K562 (cell line): ENCODE measurements around the gene RREB1. TPM values are rescaled to one million over a fixed set of nuclear protein-coding genes. Genes with fewer than 3 reads are reported as not detected.

ENCODE experiments used
- BDP1 ChIP-seq: IDR thresholded peaks from 3 replicates; pipeline ENCODE4 v1.6.1; 2011; ENCODE audit not compliant: insufficient read length, insufficient read depth
- CBFA2T3 ChIP-seq: fragments of 450-650 bp; IDR thresholded peaks from 2 replicates; pipeline ENCODE4 v1.6.1; 2017
- CBX2 ChIP-seq: fragments of 200-600 bp; sonication (generic); IDR thresholded peaks from one replicate; pipeline ENCODE4 v1.6.1; 2012; ENCODE audit warnings: mild to moderate bottlenecking, low read length, inconsistent platforms; ENCODE audit not compliant: insufficient read depth, poor library complexity, severe bottlenecking
- FOXP1 ChIP-seq: sonication (generic); formaldehyde crosslinking; IDR thresholded peaks from 2 replicates; pipeline ENCODE4 v1.8.0; 2022; ENCODE audit warnings: mild to moderate bottlenecking, missing genetic modification reagents
- HNRNPUL1 ChIP-seq: fragments of 200-400 bp; formaldehyde crosslinking; IDR thresholded peaks from 2 replicates; pipeline ENCODE4 v1.6.1; 2017; ENCODE audit warnings: low read length
- HOXB6 ChIP-seq: fragments of 250-450 bp; sonication (Bioruptor Pico); IDR thresholded peaks from 2 replicates; pipeline ENCODE4 v1.5.1; 2022; ENCODE audit warnings: mild to moderate bottlenecking, borderline replicate concordance
- HSF4 ChIP-seq: fragments of 250-450 bp; sonication (Bioruptor Pico); IDR thresholded peaks from 2 replicates; pipeline ENCODE4 v2.1.2; 2022; ENCODE audit warnings: mild to moderate bottlenecking, moderate library complexity, borderline replicate concordance
- KLF13 ChIP-seq: fragments of 450-650 bp; IDR thresholded peaks from 2 replicates; pipeline ENCODE4 v1.6.1; 2016; ENCODE audit warnings: missing genetic modification characterization, low read depth, mild to moderate bottlenecking, missing compliant biosample characterization, moderate library complexity, borderline replicate concordance
- MCM5 ChIP-seq: fragments of 450-650 bp; IDR thresholded peaks from 2 replicates; pipeline ENCODE4 v1.6.1; 2016; ENCODE audit warnings: low read depth
- NCOA6 ChIP-seq: fragments of 450-650 bp; IDR thresholded peaks from 2 replicates; pipeline ENCODE4 v1.6.1; 2017; ENCODE audit warnings: mild to moderate bottlenecking
- NR1H2 ChIP-seq: sonication (generic); formaldehyde crosslinking; IDR thresholded peaks from 2 replicates; pipeline ENCODE4 v1.4.0; 2020; ENCODE audit warnings: mild to moderate bottlenecking, missing genetic modification reagents
- NR2C2 ChIP-seq, 2 experiments: fragments of 200-800 bp in 1 of 2; sonication (Bioruptor generic) in 1 of 2; sonication (generic) in 1 of 2; formaldehyde crosslinking in 1 of 2; IDR thresholded peaks; 2 replicates each; pipeline versions ENCODE4 v1.6.1 to v1.8.0; 2016 to 2022; ENCODE audit warnings: mild to moderate bottlenecking in 1 of 2, missing compliant biosample characterization in 1 of 2, missing genetic modification characterization in 1 of 2, missing genetic modification reagents in 1 of 2
- PCBP2 ChIP-seq: fragments of 200-400 bp; formaldehyde crosslinking; IDR thresholded peaks from 2 replicates; pipeline ENCODE4 v1.6.1; 2018; ENCODE audit warnings: low read length, low read depth, mild to moderate bottlenecking, moderate library complexity; ENCODE audit not compliant: poor library complexity, severe bottlenecking
- RBM39 ChIP-seq: fragments of 200-400 bp; formaldehyde crosslinking; optimal IDR thresholded peaks from 2 replicates; pipeline ENCODE3; 2018; ENCODE audit warnings: low read depth, low read length
- SMAD3 ChIP-seq: fragments of 450-650 bp; formaldehyde crosslinking; conservative IDR thresholded peaks from 2 replicates; pipeline ENCODE4 v1.4.0; 2020; ENCODE audit warnings: mild to moderate bottlenecking
- TCF15 ChIP-seq: fragments of 250-450 bp; sonication (Bioruptor Pico); IDR thresholded peaks from 2 replicates; pipeline ENCODE4 v1.8.0; 2022; ENCODE audit warnings: moderate library complexity, mild to moderate bottlenecking, inconsistent platforms
- TRIM28 ChIP-seq: fragments of 450-650 bp; IDR thresholded peaks from 2 replicates; pipeline ENCODE4 v1.6.1; 2017
- ZBTB26 ChIP-seq: fragments of 450-650 bp; formaldehyde crosslinking; IDR thresholded peaks from 2 replicates; pipeline ENCODE4 v1.4.0; 2022; ENCODE audit warnings: missing genetic modification characterization
- ZNF197 ChIP-seq: fragments of 200-800 bp; sonication (Bioruptor generic); IDR thresholded peaks from 2 replicates; pipeline ENCODE4 v1.6.1; 2016; ENCODE audit warnings: low read depth, missing genetic modification characterization, missing compliant biosample characterization
- ZNF384 ChIP-seq: IDR thresholded peaks from 2 replicates; pipeline ENCODE4 v1.6.1; 2012; ENCODE audit warnings: low read depth, low read length, improper control_type of control experiment
- ZNF507 ChIP-seq: conservative IDR thresholded peaks from 2 replicates; pipeline ENCODE4 v1.6.1; 2017; ENCODE audit warnings: missing genetic modification characterization, missing compliant biosample characterization
- polyA plus RNA-seq, 8 experiments: library from polyadenylated mRNA; depleted of rRNA in 4 of 8; stranded (reverse) in 5 of 8; unstranded in 3 of 8; fragments of >200 nt; fragmentation: Nextera tagmentation in 2 of 8; fragmentation: Illumina TruSeq in 1 of 8; extraction: Ambion mirVana in 2 of 8; extraction: Trizol in 1 of 8; gene quantifications; 2 replicates each; pipeline versions ENCODE4 v1.2.1 to v1.2.3, GENCODE V29; 2011 to 2014; ENCODE audit warnings: inconsistent platforms in 1 of 8, missing spikeins in 1 of 8
- total RNA-seq, 7 experiments: library from RNA; depleted of rRNA in 6 of 7; stranded (reverse); fragments of >200 nt in 6 of 7; fragmentation: Illumina TruSeq in 2 of 7; extraction: Trizol in 2 of 7; gene quantifications; 2 replicates each; pipeline versions ENCODE4 v1.2.1 to v1.2.3, GENCODE V29; 2011 to 2021; ENCODE audit warnings: low replicate concordance in 1 of 7
- TF ChIP-seq, protein P1 (sequence below), 2 experiments: fragments of 450-650 bp; IDR thresholded peaks; 2 replicates each; pipeline ENCODE4 v1.6.1; 2018; ENCODE audit warnings: mild to moderate bottlenecking in 2 of 2, low read depth in 1 of 2; ENCODE audit not compliant: partially characterized antibody in 2 of 2
- TF ChIP-seq, protein P2 (sequence below): fragments of 250-450 bp; sonication (Bioruptor Pico); IDR thresholded peaks from 2 replicates; pipeline ENCODE4 v1.5.0; 2020; ENCODE audit warnings: mild to moderate bottlenecking

The RREB1 gene
- total and polyA plus RNA-seq, 9 of the 15 experiments (the other 6 are each of a cell fraction or from before 2014, with no cell fraction given), result 3.3 to 64.2 (median 19.3) TPM

DNA sequence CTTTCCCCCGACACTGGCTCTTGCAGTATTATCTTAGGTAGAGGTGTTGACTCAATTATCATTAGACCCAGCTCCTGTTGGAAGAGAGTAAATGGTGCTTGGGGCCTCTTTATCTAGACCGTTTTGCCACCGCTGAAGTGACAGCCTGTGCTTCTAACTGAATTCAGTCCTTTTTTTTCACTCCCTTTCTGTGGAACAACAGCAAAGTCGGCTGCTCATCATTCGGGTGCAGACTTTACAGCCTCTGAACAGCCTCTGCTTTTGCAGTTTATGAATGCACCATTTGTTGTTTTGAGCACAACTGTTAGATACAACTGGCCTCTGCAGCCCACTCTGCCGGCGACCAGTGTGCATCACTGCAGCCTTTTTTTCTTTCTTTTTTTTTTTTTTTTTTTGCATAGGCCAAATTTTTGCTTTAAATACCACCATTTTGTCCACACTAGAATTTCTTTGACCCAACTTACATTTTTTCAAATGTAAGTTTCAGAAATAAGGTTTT lies 35.8 kb downstream of the RREB1 start (continued):
- TF ChIP-seq CBFA2T3, result peak; percentile 79
- no peak for TF ChIP-seq ZBTB26 (CRISPR knock-in tag)
- TF ChIP-seq NCOA6, result no peak
- TF ChIP-seq HOXB6, result no peak
- TF ChIP-seq RBM39, result no peak
- no peak for TF ChIP-seq NR2C2 (CRISPR knock-in tag; IDR thresholded peaks at IDR 0.05)
- TF ChIP-seq NR2C2 (tag; IDR thresholded peaks at IDR 0.05), result 0 out of 2 replicates have a peak, but pooled peaks have one; percentile 11
- TF ChIP-seq, protein P1, sequence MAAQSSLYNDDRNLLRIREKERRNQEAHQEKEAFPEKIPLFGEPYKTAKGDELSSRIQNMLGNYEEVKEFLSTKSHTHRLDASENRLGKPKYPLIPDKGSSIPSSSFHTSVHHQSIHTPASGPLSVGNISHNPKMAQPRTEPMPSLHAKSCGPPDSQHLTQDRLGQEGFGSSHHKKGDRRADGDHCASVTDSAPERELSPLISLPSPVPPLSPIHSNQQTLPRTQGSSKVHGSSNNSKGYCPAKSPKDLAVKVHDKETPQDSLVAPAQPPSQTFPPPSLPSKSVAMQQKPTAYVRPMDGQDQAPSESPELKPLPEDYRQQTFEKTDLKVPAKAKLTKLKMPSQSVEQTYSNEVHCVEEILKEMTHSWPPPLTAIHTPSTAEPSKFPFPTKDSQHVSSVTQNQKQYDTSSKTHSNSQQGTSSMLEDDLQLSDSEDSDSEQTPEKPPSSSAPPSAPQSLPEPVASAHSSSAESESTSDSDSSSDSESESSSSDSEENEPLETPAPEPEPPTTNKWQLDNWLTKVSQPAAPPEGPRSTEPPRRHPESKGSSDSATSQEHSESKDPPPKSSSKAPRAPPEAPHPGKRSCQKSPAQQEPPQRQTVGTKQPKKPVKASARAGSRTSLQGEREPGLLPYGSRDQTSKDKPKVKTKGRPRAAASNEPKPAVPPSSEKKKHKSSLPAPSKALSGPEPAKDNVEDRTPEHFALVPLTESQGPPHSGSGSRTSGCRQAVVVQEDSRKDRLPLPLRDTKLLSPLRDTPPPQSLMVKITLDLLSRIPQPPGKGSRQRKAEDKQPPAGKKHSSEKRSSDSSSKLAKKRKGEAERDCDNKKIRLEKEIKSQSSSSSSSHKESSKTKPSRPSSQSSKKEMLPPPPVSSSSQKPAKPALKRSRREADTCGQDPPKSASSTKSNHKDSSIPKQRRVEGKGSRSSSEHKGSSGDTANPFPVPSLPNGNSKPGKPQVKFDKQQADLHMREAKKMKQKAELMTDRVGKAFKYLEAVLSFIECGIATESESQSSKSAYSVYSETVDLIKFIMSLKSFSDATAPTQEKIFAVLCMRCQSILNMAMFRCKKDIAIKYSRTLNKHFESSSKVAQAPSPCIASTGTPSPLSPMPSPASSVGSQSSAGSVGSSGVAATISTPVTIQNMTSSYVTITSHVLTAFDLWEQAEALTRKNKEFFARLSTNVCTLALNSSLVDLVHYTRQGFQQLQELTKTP (IDR thresholded peaks at IDR 0.05; ENCODE audit: low read depth in 1 of 2, partially characterized antibody in 2 of 2), result no peak
- TF ChIP-seq TRIM28, result no peak
- TF ChIP-seq MCM5, result no peak
- TF ChIP-seq FOXP1 (CRISPR knock-in tag), result no peak; the same call in 1 of the 2 replicates
- no peak for TF ChIP-seq ZNF197
- no peak for TF ChIP-seq SMAD3 (CRISPR knock-in tag)
- TF ChIP-seq, protein P2, sequence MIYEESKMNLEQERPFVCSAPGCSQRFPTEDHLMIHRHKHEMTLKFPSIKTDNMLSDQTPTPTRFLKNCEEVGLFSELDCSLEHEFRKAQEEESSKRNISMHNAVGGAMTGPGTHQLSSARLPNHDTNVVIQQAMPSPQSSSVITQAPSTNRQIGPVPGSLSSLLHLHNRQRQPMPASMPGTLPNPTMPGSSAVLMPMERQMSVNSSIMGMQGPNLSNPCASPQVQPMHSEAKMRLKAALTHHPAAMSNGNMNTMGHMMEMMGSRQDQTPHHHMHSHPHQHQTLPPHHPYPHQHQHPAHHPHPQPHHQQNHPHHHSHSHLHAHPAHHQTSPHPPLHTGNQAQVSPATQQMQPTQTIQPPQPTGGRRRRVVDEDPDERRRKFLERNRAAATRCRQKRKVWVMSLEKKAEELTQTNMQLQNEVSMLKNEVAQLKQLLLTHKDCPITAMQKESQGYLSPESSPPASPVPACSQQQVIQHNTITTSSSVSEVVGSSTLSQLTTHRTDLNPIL (CRISPR knock-in tag), result no peak
- 0 out of 2 replicates have a peak, but pooled peaks have one; percentile 19 for TF ChIP-seq TCF15 (CRISPR knock-in tag)
- no peak for TF ChIP-seq KLF13 (tag)
- no peak for TF ChIP-seq ZNF507 (tag)
- no peak for TF ChIP-seq BDP1
- TF ChIP-seq CBX2, result no peak
- TF ChIP-seq HNRNPUL1, result no peak
- TF ChIP-seq PCBP2, result no peak
- no peak for TF ChIP-seq NR1H2 (CRISPR knock-in tag)
- peak; percentile 99 for TF ChIP-seq ZNF384
- no peak for TF ChIP-seq HSF4 (CRISPR knock-in tag)
